HG03196 (cell line): ENCODE measurements around the gene CEND1.
A peak's percentile ranks its signal among the peaks of the same experiment; 100 is the strongest.

Experiments
- ATAC-seq: cut with Tn5 transposase; IDR thresholded peaks from one replicate; pipeline ENCODE4 v1.9.1; 2021; ENCODE audit not compliant: unreplicated experiment

CEND1 gene

GRCh38 chr11:813072-813455, 23.2 kb upstream of the CEND1 start:
- no peak for ATAC-seq

DNA sequence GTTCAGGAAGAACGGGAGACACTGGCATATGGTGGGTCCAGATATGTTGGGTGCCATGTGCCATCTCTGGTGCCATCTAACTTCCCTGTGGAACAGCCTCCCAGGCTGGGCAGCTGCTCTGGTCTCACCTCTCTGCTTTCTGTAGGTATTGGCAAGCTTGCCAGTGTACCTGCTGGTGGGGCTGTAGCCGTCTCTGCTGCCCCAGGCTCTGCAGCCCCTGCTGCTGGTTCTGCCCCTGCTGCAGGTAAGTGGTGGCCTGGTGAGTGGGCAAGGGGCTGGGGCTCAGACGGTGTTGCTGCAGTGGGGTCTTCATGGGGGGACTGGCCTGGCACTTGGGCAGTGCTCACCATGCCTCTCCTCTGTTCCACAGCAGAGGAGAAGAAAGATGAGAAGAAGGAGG, 22.5 kb upstream of the CEND1 start:
- no peak for ATAC-seq

GRCh38 chr11:811446-812245, 21.8 kb upstream of the CEND1 start:
- no peak for ATAC-seq

GRCh38 chr11:810040-810567, 20.2 kb upstream of the CEND1 start:
- no peak for ATAC-seq

GRCh38 chr11:809287-810039, 19.6 kb upstream of the CEND1 start, which contains the start of gene RPLP2:
Gene RPLP2 (plus strand): TSS chr11:809967. CDS start chr11:810235, 268 bp downstream.
- ATAC-seq, result peak; percentile 72

- no peak for ATAC-seq
Measured at GRCh38 chr11:808427-809286, 18.8 kb upstream of the CEND1 start.

DNA sequence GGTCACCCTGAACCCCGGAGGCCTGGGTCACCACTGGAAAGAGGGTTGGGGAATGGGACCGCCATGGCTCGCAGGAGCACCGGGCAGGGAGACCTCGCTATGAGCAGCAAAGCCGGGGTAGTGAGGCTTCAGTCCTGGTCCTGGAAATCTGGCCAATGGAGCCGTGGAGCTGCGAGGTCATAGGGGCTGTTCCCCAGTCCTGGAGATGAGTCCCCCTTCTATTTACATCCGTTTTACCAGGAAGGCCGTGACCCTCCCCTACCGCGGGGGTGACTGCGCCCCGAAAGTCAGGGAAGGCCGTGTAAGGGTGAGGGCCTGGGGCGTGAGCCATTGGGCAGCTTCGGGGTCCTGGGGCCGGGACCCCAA, 14.7 kb upstream of the CEND1 start:
- ATAC-seq, result no peak

- no peak for ATAC-seq
Measured at GRCh38 chr11:803770-804598, 14.1 kb upstream of the CEND1 start.

GRCh38 chr11:803467-803742, 13.5 kb upstream of the CEND1 start:
- ATAC-seq, result no peak

- no peak for ATAC-seq
Measured at GRCh38 chr11:802693-803466, 13.0 kb upstream of the CEND1 start.

- no peak for ATAC-seq
Measured at GRCh38 chr11:802018-802617, 12.2 kb upstream of the CEND1 start.

DNA sequence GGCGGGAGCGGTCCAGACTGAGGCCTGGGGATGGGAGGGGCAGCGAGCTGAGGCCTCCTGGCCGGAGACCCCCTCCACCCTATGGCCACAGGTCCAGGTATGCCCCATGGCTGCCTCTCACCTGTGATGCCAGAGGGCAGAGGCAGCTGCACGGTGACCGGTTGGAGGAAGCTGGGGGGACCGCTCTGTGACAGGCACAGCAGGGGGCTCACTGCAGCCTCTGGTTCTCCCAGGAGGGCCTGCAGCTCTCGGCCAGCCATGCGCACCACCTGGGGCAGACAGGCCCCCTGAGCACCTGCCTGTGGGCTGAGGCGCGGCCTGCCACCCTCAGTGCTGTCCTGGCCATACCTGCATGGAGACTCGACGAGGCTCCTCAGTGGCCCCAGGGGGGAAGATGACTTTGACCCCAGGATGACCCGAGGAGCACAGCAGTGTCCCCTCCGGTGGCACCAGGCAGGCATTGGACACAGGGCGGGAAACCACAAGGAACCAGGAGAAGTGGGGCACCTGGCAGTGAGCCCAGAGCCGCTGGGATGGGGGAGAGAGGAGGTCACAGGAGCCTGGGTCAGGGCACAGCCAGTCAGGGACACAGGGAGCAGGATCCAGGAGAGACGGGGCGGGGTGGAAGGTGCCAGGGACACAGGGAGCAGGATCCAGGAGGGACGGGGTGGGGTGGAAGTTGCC, 11.3 kb upstream of the CEND1 start:
- ATAC-seq, result no peak

- no peak for ATAC-seq
Measured at GRCh38 chr11:800473-800872, 10.6 kb upstream of the CEND1 start.

- ATAC-seq, result no peak
Measured at GRCh38 chr11:799641-800316, 9.9 kb upstream of the CEND1 start.

DNA sequence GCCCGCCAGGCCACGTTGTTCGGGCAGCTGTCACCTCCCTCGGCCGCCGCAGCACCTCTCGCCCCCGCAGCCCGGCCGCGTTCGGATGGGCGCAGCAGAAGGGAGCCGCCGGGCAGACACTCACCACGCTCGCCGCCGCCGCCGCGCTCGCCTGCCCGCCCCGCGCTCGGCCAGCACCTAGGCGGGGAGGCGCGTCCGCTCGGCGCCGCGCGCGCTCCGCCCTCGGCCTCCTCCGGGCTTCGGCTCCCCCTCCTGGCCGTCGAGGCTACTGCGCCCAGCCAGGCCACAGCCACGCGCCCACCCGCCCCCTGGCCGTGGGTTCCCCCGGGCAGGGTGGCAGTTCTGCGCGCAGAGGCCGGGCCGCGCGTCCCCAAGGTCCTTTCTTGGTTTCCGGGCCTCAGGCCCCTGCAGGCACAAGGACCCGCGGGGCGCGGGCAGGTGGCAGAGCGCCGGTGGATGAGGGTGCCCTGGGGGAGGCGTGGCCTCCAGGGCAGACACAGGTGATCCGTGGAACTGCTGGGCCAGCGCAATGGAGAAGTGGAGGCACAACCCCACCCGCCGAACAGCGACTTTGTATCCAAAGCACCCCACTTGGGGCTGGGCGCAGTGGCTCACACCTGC, 8.3 kb upstream of the CEND1 start, which contains the start of gene SLC25A22:
Gene SLC25A22, minus strand, starts transcription at position 189 of the 621 bp plus-strand sequence. CDS start 3,275 bp downstream, outside the sequence.
- ATAC-seq, result peak; percentile 48

DNA sequence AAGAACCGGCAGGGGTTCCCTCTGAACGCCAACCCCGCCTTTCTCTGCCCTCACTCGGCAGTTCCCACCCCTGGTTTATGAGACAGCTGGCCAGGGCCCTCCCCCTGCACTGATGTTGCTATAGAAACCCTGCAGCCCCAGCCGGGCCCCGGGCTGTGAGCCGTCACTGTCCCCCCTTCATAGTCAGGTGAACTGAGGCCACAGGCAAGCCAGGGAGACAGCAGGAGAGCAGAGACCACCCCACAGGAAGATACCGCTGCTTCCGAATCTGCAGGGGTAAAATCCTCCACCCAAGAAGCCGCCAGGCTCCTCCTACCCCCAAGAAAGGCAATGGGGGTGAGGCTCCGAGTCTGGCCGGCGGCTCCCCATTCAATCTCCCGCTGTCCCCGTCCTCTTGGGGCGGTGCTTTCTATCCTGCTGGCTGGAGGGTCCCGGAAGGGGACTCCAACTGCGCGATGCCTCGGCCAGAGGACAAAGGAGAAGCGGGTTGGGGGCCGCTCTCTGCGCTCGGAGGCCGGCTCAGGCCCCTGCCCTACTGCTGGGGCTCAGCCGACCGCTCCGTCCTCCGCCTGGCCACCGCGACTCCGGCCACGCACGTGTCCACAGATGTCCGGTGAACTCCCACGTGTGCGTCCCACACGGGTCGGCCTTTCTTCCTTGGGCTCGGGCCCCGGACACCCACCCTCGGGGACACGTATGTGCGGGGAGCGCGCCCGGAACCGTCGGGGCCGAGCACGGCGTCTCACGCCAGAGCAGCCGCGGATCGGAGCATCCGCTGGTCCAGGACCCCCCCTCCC, 7.6 kb upstream of the CEND1 start:
- peak; percentile 37 for ATAC-seq
